NCI-H1092 treated with DMSO at 0.1 percent for 48 hours (cell line): ENCODE data around the gene BABAM2.
"Not testable (repeated sequence)": the region's sequence is repeated elsewhere in the genome, so short reads cannot be mapped to it uniquely, and the experiment has no call there.

Experiments used
- DNase-seq: peaks from one replicate; lab custom pipeline; 2025; lab: John Stamatoyannopoulos, UW

Gene BABAM2

DNA sequence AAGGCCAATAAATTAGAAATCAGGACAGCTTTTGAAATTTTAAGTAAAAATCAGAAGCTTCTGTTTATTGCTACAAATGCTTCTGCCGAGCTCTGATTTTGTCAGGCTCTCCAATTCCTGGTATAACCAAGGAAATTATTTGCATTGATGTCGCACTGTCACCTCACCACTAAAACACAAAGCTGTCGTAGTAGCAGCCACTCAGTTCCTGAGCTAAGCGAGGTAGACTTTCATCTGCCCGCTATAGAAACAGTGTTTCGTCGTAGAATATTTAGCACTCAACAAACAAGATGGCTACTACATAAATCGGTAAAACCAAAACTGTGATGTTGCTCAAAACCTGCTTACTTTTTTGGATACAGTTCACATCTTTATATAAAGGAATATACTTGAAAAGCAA lies 360.8 kb downstream of the BABAM2 start:
- DNase-seq = no peak

DNA sequence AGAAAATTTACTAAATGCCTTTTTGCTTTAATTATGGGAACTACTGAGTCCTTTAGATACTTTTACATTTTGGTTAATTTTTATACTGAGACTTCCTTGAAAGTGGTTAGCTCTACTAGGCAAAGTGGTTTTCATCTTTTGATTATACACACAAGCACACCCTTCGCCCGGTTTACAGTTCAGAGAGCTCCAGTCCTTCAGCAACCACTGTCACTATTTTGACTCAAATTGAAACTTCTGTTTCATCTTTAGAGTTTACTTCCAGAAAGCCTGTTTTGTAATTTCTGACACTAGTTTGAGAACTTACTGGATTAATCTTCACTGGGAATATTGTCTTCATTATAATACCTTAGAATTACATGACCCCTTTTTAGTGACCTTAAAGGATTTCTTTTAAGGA lies 361.8 kb downstream of the BABAM2 start:
- DNase-seq = no peak

DNA sequence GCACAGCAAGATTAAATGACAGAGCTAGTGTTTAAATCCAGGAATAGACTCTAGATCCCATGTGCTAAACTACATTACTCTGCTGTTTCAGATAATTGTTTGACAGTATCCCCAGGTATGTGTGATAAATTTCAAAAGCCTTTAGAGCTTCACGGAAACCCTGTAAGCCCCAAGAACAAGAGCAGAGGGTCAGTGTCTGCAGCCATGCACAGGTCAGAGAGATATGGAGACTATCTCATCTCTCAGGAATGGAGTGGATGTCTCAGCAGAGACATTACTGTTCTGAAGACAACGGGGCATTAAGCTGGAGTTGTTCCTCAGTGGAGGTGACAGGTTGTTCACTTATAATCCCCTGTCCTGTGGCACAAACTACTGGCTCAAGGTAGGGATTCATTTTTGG lies 363.0 kb downstream of the BABAM2 start:
- DNase-seq = no peak

DNA sequence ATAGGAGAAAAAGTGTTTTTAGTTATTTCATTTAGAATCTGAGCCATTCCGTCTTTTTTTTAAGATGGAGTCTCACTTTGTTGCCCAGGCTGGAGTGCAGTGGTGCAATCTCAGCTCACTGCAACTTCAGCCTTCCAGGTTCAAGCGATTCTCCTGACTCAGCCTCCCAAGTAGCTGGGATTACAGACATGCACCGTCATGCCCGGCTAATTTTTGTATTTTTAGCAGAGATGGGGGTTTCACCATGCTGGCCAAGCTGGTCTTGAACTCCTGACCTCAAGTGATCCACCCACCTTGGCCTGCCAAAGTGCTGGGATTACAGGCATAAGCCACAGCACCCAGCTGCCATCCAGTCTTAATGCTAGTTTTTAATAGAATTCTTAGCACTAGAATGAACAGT lies 364.7 kb downstream of the BABAM2 start:
- not testable (repeated sequence) for DNase-seq

GRCh38 chr2:28257182-28257581 lies 366.7 kb downstream of the BABAM2 start:
- DNase-seq = no peak

GRCh38 chr2:28259226-28259625 lies 368.7 kb downstream of the BABAM2 start:
- DNase-seq = not testable (repeated sequence)

GRCh38 chr2:28263690-28264089 lies 373.2 kb downstream of the BABAM2 start:
- no peak for DNase-seq

DNA sequence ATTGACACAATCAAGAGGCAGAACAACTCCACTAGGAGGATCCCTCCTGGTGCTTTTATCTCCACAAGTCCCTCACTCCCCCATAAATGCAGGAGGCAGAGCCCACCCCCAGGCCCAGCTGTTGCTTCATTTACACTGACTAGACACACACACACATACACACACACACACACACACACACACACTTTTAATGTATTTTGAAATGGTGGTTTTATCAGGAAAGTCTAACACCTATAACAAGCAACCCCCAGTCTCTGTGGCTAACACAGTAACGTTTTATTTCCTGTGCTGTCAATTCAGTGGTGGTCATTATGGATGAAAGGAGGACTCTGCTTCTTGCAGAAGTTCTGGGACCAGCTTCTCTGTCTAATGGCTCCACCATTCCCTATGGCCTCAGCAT lies 376.8 kb downstream of the BABAM2 start:
- DNase-seq = no peak

GRCh38 chr2:28268386-28268785 lies 377.9 kb downstream of the BABAM2 start:
- DNase-seq = no peak

DNA sequence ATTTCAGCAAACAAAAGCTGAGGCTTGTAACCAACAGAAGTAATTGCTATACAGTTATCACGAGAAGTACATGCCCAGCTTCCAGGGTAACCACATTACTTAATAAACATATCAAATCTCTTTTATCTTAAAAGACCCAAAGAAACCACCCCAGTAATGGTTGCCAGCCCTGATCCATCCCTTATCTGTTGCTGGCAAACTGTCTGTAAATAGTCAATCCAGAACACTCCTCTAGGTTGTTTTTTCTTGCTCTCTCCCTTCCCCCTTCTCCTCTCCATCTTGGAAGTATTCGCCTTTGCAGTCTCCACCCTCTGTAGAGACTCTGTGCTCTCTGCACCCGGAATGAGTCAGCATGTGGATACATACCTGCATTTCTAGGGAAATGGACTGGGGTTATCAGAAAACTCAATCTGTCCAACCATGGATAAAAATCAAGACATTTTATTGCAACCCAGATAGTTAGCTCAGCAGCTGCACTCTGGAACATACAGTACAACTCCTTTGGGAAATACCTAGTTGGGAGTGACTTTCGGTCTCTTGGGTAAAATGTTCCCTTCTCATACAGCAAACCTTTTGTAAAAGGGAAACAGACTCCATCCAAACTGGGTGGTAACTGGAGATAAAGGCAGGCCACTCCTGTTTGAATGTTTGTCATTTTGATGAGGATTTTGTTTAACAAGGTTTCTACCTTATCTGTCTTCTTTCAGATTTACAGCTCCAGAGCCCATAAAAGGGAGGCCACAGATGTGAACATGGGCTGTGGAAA lies 378.7 kb downstream of the BABAM2 start:
- no peak for DNase-seq

DNA sequence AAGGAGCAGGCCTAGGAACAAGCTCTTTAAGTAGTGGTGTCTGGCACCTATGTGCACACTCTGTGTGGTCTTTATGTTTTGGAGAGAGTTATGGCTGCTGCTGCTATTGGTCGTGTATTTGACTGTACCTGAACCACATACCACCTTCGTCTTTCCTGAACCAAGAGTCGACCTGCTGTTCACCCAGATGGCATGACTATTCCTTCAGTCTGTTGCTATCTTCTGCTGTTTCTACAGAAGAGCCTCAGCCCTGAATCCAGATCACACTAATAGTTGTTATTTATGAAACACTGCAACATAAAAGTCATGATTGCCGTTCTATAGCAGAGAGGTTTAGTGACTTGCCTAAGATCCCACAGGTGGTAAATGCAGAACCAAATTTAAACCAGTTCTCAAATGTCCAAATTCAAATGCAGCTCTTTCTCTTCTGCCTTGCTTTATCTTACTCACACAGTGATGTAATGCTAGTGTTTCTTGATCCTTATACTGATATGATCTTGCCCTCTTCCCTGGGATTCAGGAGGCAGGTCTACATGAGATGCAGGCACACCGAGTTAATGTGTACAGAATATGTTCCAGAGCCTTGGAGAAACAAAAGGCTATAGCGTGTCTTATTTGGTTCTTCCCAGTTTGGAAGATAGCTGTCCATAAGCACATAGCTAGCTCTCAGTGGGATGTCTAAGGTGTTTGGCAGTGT lies 380.1 kb downstream of the BABAM2 start:
- DNase-seq = no peak

GRCh38 chr2:28271231-28271918 lies 380.8 kb downstream of the BABAM2 start:
- no peak for DNase-seq

GRCh38 chr2:28271919-28272250 lies 381.4 kb downstream of the BABAM2 start:
- no peak for DNase-seq

GRCh38 chr2:28273751-28274150 lies 383.2 kb downstream of the BABAM2 start:
- DNase-seq = no peak

- DNase-seq = no peak
Observed at GRCh38 chr2:28274911-28275685, 384.6 kb downstream of the BABAM2 start.

- no peak for DNase-seq
Observed at GRCh38 chr2:28276076-28276618, 385.6 kb downstream of the BABAM2 start.

GRCh38 chr2:28276807-28277206 lies 386.3 kb downstream of the BABAM2 start:
- DNase-seq = no peak

GRCh38 chr2:28277466-28277865 lies 386.9 kb downstream of the BABAM2 start:
- DNase-seq = peak; percentile 54

GRCh38 chr2:28279371-28279770 lies 388.8 kb downstream of the BABAM2 start:
- no peak for DNase-seq

DNA sequence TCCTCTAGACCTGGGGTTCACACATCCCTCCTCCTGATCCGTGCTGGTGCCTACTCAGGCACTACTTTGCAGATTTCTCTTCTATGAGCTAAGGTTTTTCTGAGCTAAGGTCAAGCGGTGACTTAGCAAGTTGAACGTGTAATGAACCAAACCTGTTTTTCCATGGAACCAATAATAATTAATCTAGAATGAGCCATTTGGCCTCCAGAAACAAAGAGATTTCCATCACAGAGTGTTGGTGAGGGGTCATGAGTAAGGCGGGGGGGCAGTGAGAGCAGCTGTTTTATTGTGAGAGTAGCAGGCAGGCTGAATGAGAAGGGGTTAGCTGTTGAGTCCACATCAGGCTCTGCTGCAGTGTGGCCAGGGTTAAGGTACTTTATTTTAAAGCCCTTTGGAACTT lies 390.1 kb downstream of the BABAM2 start:
- DNase-seq = no peak

GRCh38 chr2:28281739-28282138 lies 391.2 kb downstream of the BABAM2 start:
- DNase-seq = no peak

DNA sequence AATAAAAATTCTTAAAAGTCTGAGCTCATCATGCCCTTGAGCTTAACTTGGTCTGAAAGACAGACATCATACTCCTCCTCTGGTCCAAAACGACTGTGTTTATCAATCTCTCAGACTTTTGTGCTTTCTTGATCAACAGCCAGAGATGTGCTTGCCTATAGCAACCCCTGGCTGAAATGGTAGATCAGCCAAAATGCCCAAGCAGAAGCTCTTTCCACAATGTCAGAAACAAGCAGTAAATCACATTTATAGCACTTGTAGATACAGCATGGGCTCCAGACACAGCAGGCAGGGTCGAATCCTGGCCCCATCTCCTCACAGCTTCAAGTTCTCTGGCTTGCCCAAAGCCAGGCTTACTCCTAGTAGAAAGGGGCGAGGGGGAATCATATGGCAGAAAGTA lies 391.7 kb downstream of the BABAM2 start:
- no peak for DNase-seq
